Fibroblast of lung (primary cell): ENCODE data around the gene AP2B1.

Source experiments
- CTCF ChIP-seq, 2 donors: IDR thresholded peaks in 1 of 2; conservative IDR thresholded peaks in 1 of 2; 1 replicate in 1 of 2; 2 replicates in 1 of 2; pipeline ENCODE4 v1.5.1; 2011 to 2012; ENCODE audit warnings: low read length in 2 of 2, control low read depth in 1 of 2, inconsistent platforms in 1 of 2, low read depth in 1 of 2, mild to moderate bottlenecking in 1 of 2
- EZH2 ChIP-seq: IDR thresholded peaks from 2 replicates; pipeline ENCODE4 v1.5.1; 2012; ENCODE audit warnings: low read length, control low read depth, mild to moderate bottlenecking; ENCODE audit errors: missing control alignments

DNA sequence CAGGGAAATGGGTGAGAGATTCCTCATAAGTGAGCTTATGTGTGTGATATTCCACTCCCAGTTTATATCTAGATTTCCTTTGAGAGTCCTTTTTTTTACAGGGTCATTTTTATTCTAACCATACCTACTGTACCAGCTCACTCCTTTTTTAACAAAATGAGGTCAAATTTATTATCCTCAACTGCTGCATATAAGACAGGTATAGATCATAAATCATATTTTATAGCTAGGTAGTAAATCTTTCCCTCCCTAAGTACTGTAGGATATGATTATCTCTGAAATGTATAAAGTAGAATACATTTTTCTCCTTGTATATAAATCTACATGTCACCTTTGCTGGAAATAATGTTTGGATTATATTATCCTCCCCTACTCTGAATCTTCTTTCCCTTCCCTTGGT lies 31.5 kb downstream of the AP2B1 start:
- no peak for TF ChIP-seq CTCF (conservative IDR thresholded peaks at IDR 0.05 in 1 of 2, IDR thresholded peaks at IDR 0.05 in 1 of 2; ENCODE audit: low read depth in 1 of 2, low read length in 2 of 2)
- TF ChIP-seq EZH2 = no peak
